ENCODE results near the gene DLGAP4.
A peak's percentile ranks its signal among the peaks of the same experiment; 100 is the strongest.

Gene DLGAP4

GRCh38 chr20:36439731-36440072 lies 133.6 kb downstream of the DLGAP4 start:
- H3K36me3 ChIP-seq (ENCODE audit: control insufficient read depth, insufficient read depth, low read length): no peaks in the 10 kb centered on the region
- no peak overlapping the region for H3K9ac ChIP-seq (ENCODE audit: low read length)
- H3K27me3 ChIP-seq (ENCODE audit: control insufficient read depth, insufficient read depth, low read length): no peaks in the 10 kb centered on the region
- no peaks in the 10 kb centered on the region for H3K4me1 ChIP-seq (ENCODE audit: control insufficient read depth, insufficient read depth, low read length)
- H3K27ac ChIP-seq (ENCODE audit: low read depth, low read length): no peak overlapping the region
- H3K4me3 ChIP-seq (ENCODE audit: low read length): no peak overlapping the region

- H3K27ac ChIP-seq (ENCODE audit: low read depth, low read length): no peak overlapping the region
- no peak overlapping the region for H3K9ac ChIP-seq (ENCODE audit: low read length)
- no peaks in the 10 kb centered on the region for H3K4me1 ChIP-seq (ENCODE audit: control insufficient read depth, insufficient read depth, low read length)
- H3K36me3 ChIP-seq (ENCODE audit: control insufficient read depth, insufficient read depth, low read length): no peaks in the 10 kb centered on the region
- no peaks in the 10 kb centered on the region for H3K27me3 ChIP-seq (ENCODE audit: control insufficient read depth, insufficient read depth, low read length)
- no peak overlapping the region for H3K4me3 ChIP-seq (ENCODE audit: low read length)
Observed at GRCh38 chr20:36440370-36441026, 134.4 kb downstream of the DLGAP4 start.

- Histone ChIP-seq H3K36me3 (ENCODE audit: control insufficient read depth, insufficient read depth, low read length) (no peaks in the 10 kb centered on the region), H3K27me3 (ENCODE audit: control insufficient read depth, insufficient read depth, low read length) (no peaks in the 10 kb centered on the region), H3K9ac (ENCODE audit: low read length) (no peak overlapping the region), H3K27ac (ENCODE audit: low read depth, low read length) (no peak overlapping the region), H3K4me1 (ENCODE audit: control insufficient read depth, insufficient read depth, low read length) (no peaks in the 10 kb centered on the region), H3K4me3 (ENCODE audit: low read length) (no peak overlapping the region)
Observed at GRCh38 chr20:36441027-36441414, 134.9 kb downstream of the DLGAP4 start.

- H3K9ac ChIP-seq (ENCODE audit: low read length): no peak overlapping the region
- no peaks in the 10 kb centered on the region for H3K4me1 ChIP-seq (ENCODE audit: control insufficient read depth, insufficient read depth, low read length)
- no peaks in the 10 kb centered on the region for H3K27me3 ChIP-seq (ENCODE audit: control insufficient read depth, insufficient read depth, low read length)
- no peaks in the 10 kb centered on the region for H3K36me3 ChIP-seq (ENCODE audit: control insufficient read depth, insufficient read depth, low read length)
- no peak overlapping the region for H3K27ac ChIP-seq (ENCODE audit: low read depth, low read length)
- H3K4me3 ChIP-seq (ENCODE audit: low read length): no peak overlapping the region
Observed at GRCh38 chr20:36441416-36441815, 135.3 kb downstream of the DLGAP4 start.

- Histone ChIP-seq H3K9ac (ENCODE audit: low read length) (no peak overlapping the region), H3K36me3 (ENCODE audit: control insufficient read depth, insufficient read depth, low read length) (no peaks in the 10 kb centered on the region), H3K27me3 (ENCODE audit: control insufficient read depth, insufficient read depth, low read length) (no peaks in the 10 kb centered on the region), H3K4me1 (ENCODE audit: control insufficient read depth, insufficient read depth, low read length) (no peaks in the 10 kb centered on the region), H3K27ac (ENCODE audit: low read depth, low read length) (no peak overlapping the region), H3K4me3 (ENCODE audit: low read length) (no peak overlapping the region)
Observed at GRCh38 chr20:36445847-36446246, 139.7 kb downstream of the DLGAP4 start.

GRCh38 chr20:36446557-36446956 lies 140.4 kb downstream of the DLGAP4 start:
- H3K4me1 ChIP-seq (ENCODE audit: control insufficient read depth, insufficient read depth, low read length): no peaks in the 10 kb centered on the region
- no peaks in the 10 kb centered on the region for H3K36me3 ChIP-seq (ENCODE audit: control insufficient read depth, insufficient read depth, low read length)
- no peak overlapping the region for H3K27ac ChIP-seq (ENCODE audit: low read depth, low read length)
- no peak overlapping the region for H3K9ac ChIP-seq (ENCODE audit: low read length)
- no peak overlapping the region for H3K4me3 ChIP-seq (ENCODE audit: low read length)
- no peaks in the 10 kb centered on the region for H3K27me3 ChIP-seq (ENCODE audit: control insufficient read depth, insufficient read depth, low read length)

GRCh38 chr20:36447101-36447500 lies 141.0 kb downstream of the DLGAP4 start:
- H3K4me1 ChIP-seq (ENCODE audit: control insufficient read depth, insufficient read depth, low read length): no peaks in the 10 kb centered on the region
- H3K9ac ChIP-seq (ENCODE audit: low read length): no peak overlapping the region
- H3K4me3 ChIP-seq (ENCODE audit: low read length): no peak overlapping the region
- no peaks in the 10 kb centered on the region for H3K27me3 ChIP-seq (ENCODE audit: control insufficient read depth, insufficient read depth, low read length)
- no peaks in the 10 kb centered on the region for H3K36me3 ChIP-seq (ENCODE audit: control insufficient read depth, insufficient read depth, low read length)
- no peak overlapping the region for H3K27ac ChIP-seq (ENCODE audit: low read depth, low read length)

- no peak overlapping the region for H3K4me3 ChIP-seq (ENCODE audit: low read length)
- no peak overlapping the region for H3K27ac ChIP-seq (ENCODE audit: low read depth, low read length)
- H3K27me3 ChIP-seq (ENCODE audit: control insufficient read depth, insufficient read depth, low read length): no peaks in the 10 kb centered on the region
- H3K9ac ChIP-seq (ENCODE audit: low read length): no peak overlapping the region
- H3K36me3 ChIP-seq (ENCODE audit: control insufficient read depth, insufficient read depth, low read length): no peaks in the 10 kb centered on the region
- H3K4me1 ChIP-seq (ENCODE audit: control insufficient read depth, insufficient read depth, low read length): peaks cover 3% of the 10 kb centered on the region
Observed at GRCh38 chr20:36449663-36450062, 143.5 kb downstream of the DLGAP4 start.

- no peaks in the 10 kb centered on the region for H3K36me3 ChIP-seq (ENCODE audit: control insufficient read depth, insufficient read depth, low read length)
- no peaks in the 10 kb centered on the region for H3K27me3 ChIP-seq (ENCODE audit: control insufficient read depth, insufficient read depth, low read length)
- H3K27ac ChIP-seq (ENCODE audit: low read depth, low read length): peak overlapping the region; percentile 32
- no peak overlapping the region for H3K9ac ChIP-seq (ENCODE audit: low read length)
- H3K4me3 ChIP-seq (ENCODE audit: low read length): no peak overlapping the region
- peaks cover 6% of the 10 kb centered on the region for H3K4me1 ChIP-seq (ENCODE audit: control insufficient read depth, insufficient read depth, low read length)
Observed at GRCh38 chr20:36454332-36454697, 148.2 kb downstream of the DLGAP4 start.

GRCh38 chr20:36454698-36455427 lies 148.7 kb downstream of the DLGAP4 start:
- H3K9ac ChIP-seq (ENCODE audit: low read length): no peak overlapping the region
- H3K4me1 ChIP-seq (ENCODE audit: control insufficient read depth, insufficient read depth, low read length): peaks cover 6% of the 10 kb centered on the region
- H3K27me3 ChIP-seq (ENCODE audit: control insufficient read depth, insufficient read depth, low read length): no peaks in the 10 kb centered on the region
- H3K4me3 ChIP-seq (ENCODE audit: low read length): no peak overlapping the region
- H3K27ac ChIP-seq (ENCODE audit: low read depth, low read length): peak overlapping the region; percentile 32
- no peaks in the 10 kb centered on the region for H3K36me3 ChIP-seq (ENCODE audit: control insufficient read depth, insufficient read depth, low read length)

GRCh38 chr20:36455972-36456625 lies 150.0 kb downstream of the DLGAP4 start:
- H3K27ac ChIP-seq (ENCODE audit: low read depth, low read length): no peak overlapping the region
- H3K27me3 ChIP-seq (ENCODE audit: control insufficient read depth, insufficient read depth, low read length): no peaks in the 10 kb centered on the region
- no peak overlapping the region for H3K9ac ChIP-seq (ENCODE audit: low read length)
- peaks cover 13% of the 10 kb centered on the region for H3K4me1 ChIP-seq (ENCODE audit: control insufficient read depth, insufficient read depth, low read length)
- no peak overlapping the region for H3K4me3 ChIP-seq (ENCODE audit: low read length)
- no peaks in the 10 kb centered on the region for H3K36me3 ChIP-seq (ENCODE audit: control insufficient read depth, insufficient read depth, low read length)

- H3K4me1 ChIP-seq (ENCODE audit: control insufficient read depth, insufficient read depth, low read length): peaks cover 25% of the 10 kb centered on the region
- peak overlapping the region; percentile 67 for H3K4me3 ChIP-seq (ENCODE audit: low read length)
- peak overlapping the region; percentile 92 for H3K27ac ChIP-seq (ENCODE audit: low read depth, low read length)
- no peaks in the 10 kb centered on the region for H3K27me3 ChIP-seq (ENCODE audit: control insufficient read depth, insufficient read depth, low read length)
- no peaks in the 10 kb centered on the region for H3K36me3 ChIP-seq (ENCODE audit: control insufficient read depth, insufficient read depth, low read length)
- H3K9ac ChIP-seq (ENCODE audit: low read length): peak overlapping the region; percentile 29
Observed at GRCh38 chr20:36460648-36461599, 154.8 kb downstream of the DLGAP4 start.
